Inflammatory macrophage (primary cell): Measurements from ENCODE around the gene ENO2.
"Not testable (repeated sequence)": the region's sequence is repeated elsewhere in the genome, so short reads cannot be mapped to it uniquely, and the experiment has no call there.

Experiments
- DNase-seq, 2 donors: peaks; one replicate each; pipeline ENCODE4 v3.0.0-alpha.2; 2020 to 2022

The ENO2 gene

GRCh38 chr12:6886206-6886999 is 28.0 kb upstream of the ENO2 start:
- not testable (repeated sequence) for DNase-seq

GRCh38 chr12:6887460-6887859 is 26.9 kb upstream of the ENO2 start:
- peak; percentile 79 to 80 for DNase-seq

GRCh38 chr12:6888360-6888759 is 26.0 kb upstream of the ENO2 start:
- DNase-seq, result no peak

GRCh38 chr12:6888794-6889193 is 25.6 kb upstream of the ENO2 start:
- DNase-seq, result not testable (repeated sequence)

- not testable (repeated sequence) for DNase-seq
Observed at GRCh38 chr12:6889775-6890573, 24.4 kb upstream of the ENO2 start.

- peak; percentile 98 for DNase-seq
Observed at GRCh38 chr12:6890789-6891645, 23.4 kb upstream of the ENO2 start.

GRCh38 chr12:6891646-6892001 is 22.8 kb upstream of the ENO2 start:
- no peak for DNase-seq

GRCh38 chr12:6892683-6893082 is 21.7 kb upstream of the ENO2 start:
- not testable (repeated sequence) for DNase-seq

GRCh38 chr12:6894321-6894720 is 20.1 kb upstream of the ENO2 start:
- DNase-seq, result peak; percentile 58 to 70

GRCh38 chr12:6896846-6897435 is 17.4 kb upstream of the ENO2 start:
- no peak for DNase-seq

- no peak for DNase-seq
Observed at GRCh38 chr12:6899427-6899826, 15.0 kb upstream of the ENO2 start.

GRCh38 chr12:6899837-6900519 is 14.4 kb upstream of the ENO2 start:
- DNase-seq, result peak; percentile 84 to 88

- no peak for DNase-seq
Observed at GRCh38 chr12:6902448-6902847, 11.9 kb upstream of the ENO2 start.

GRCh38 chr12:6903722-6904121 is 10.7 kb upstream of the ENO2 start:
- DNase-seq, result no peak

- DNase-seq, result peak; percentile 95 to 97
Observed at GRCh38 chr12:6904280-6905276, 9.8 kb upstream of the ENO2 start, which contains the start of gene LRRC23. Gene LRRC23 (plus strand): TSS chr12:6904822. CDS start chr12:6905634, 812 bp downstream.

GRCh38 chr12:6905414-6906040 is 8.9 kb upstream of the ENO2 start:
- DNase-seq, result no peak

- not testable (repeated sequence) for DNase-seq
Observed at GRCh38 chr12:6908141-6908540, 6.2 kb upstream of the ENO2 start.

GRCh38 chr12:6909421-6910145 is 4.8 kb upstream of the ENO2 start:
- DNase-seq, result no peak
